Adipocyte (in vitro differentiated cells): Measurements from ENCODE around the gene ZC3H7B.
A peak's percentile ranks its signal among the peaks of the same experiment; 100 is the strongest.

Experiments used
- DNase-seq: peaks from one replicate; pipeline ENCODE4 v3.0.0-alpha.2; 2015; ENCODE audit warnings: low read depth
- H3K27me3 ChIP-seq: replicated peaks from 2 replicates; pipeline ENCODE4 v1.7.0; 2013; ENCODE audit warnings: mild to moderate bottlenecking, low read length, moderate library complexity; ENCODE audit not compliant: control insufficient read depth, insufficient read depth
- H3K36me3 ChIP-seq: 2 replicates; pipeline ENCODE4 v1.7.0; 2013; ENCODE audit warnings: low read length, mild to moderate bottlenecking, moderate library complexity; ENCODE audit not compliant: control insufficient read depth, insufficient read depth, severe bottlenecking
- H3K4me1 ChIP-seq: 2 replicates; pipeline ENCODE4 v1.7.0; 2013; ENCODE audit warnings: mild to moderate bottlenecking, low read length, moderate library complexity; ENCODE audit not compliant: control insufficient read depth, insufficient read depth
- H3K4me3 ChIP-seq: 2 replicates; pipeline ENCODE4 v1.7.0; 2013; ENCODE audit warnings: mild to moderate bottlenecking, low read length, moderate library complexity
- H3K9ac ChIP-seq: 2 replicates; pipeline ENCODE4 v1.7.0; 2013; ENCODE audit warnings: mild to moderate bottlenecking, low read length, moderate library complexity
- H3K9me3 ChIP-seq: 2 replicates; pipeline ENCODE4 v1.7.0; 2013; ENCODE audit warnings: mild to moderate bottlenecking, low read length, moderate library complexity; ENCODE audit not compliant: control insufficient read depth

Gene ZC3H7B

GRCh38 chr22:41345807-41346335 is 44.5 kb downstream of the ZC3H7B start:
- H3K4me1 ChIP-seq, result peaks cover 17% of the 10 kb centered on the region
- DNase-seq, result no peak
- H3K27me3 ChIP-seq, result no peaks in the 10 kb centered on the region
- H3K4me3 ChIP-seq, result no peak overlapping the region
- no peak overlapping the region for H3K9ac ChIP-seq
- H3K36me3 ChIP-seq, result peaks cover 73% of the 10 kb centered on the region
- no peaks in the 10 kb centered on the region for H3K9me3 ChIP-seq

- Histone ChIP-seq H3K4me3 (no peak overlapping the region), H3K9ac (no peak overlapping the region), H3K36me3 (peaks cover 79% of the 10 kb centered on the region), H3K9me3 (no peaks in the 10 kb centered on the region), H3K4me1 (peaks cover 31% of the 10 kb centered on the region), H3K27me3 (no peaks in the 10 kb centered on the region)
- DNase-seq, result no peak
Measured at GRCh38 chr22:41347066-41347859, 45.9 kb downstream of the ZC3H7B start.

GRCh38 chr22:41348964-41349484 is 47.7 kb downstream of the ZC3H7B start:
- no peaks in the 10 kb centered on the region for H3K27me3 ChIP-seq
- peaks cover 31% of the 10 kb centered on the region for H3K4me1 ChIP-seq
- H3K36me3 ChIP-seq, result peaks cover 78% of the 10 kb centered on the region
- H3K9me3 ChIP-seq, result no peaks in the 10 kb centered on the region
- H3K4me3 ChIP-seq, result no peak overlapping the region
- no peak for DNase-seq
- H3K9ac ChIP-seq, result no peak overlapping the region

GRCh38 chr22:41350087-41350486 is 48.8 kb downstream of the ZC3H7B start:
- Histone ChIP-seq H3K4me1 (peaks cover 31% of the 10 kb centered on the region), H3K9ac (peak overlapping the region; percentile 78), H3K4me3 (no peak overlapping the region), H3K27me3 (no peaks in the 10 kb centered on the region), H3K36me3 (peaks cover 82% of the 10 kb centered on the region), H3K9me3 (no peaks in the 10 kb centered on the region)
- peak; percentile 12 for DNase-seq

GRCh38 chr22:41351011-41351410 is 49.7 kb downstream of the ZC3H7B start:
- Histone ChIP-seq H3K4me3 (no peak overlapping the region), H3K9ac (peak overlapping the region; percentile 78), H3K27me3 (no peaks in the 10 kb centered on the region), H3K9me3 (no peaks in the 10 kb centered on the region), H3K36me3 (peaks cover 85% of the 10 kb centered on the region), H3K4me1 (peaks cover 31% of the 10 kb centered on the region)
- DNase-seq, result no peak

GRCh38 chr22:41352058-41352457 is 50.7 kb downstream of the ZC3H7B start:
- Histone ChIP-seq H3K9ac (no peak overlapping the region), H3K27me3 (no peaks in the 10 kb centered on the region), H3K4me3 (no peak overlapping the region), H3K9me3 (no peaks in the 10 kb centered on the region), H3K36me3 (peaks cover 85% of the 10 kb centered on the region), H3K4me1 (peaks cover 31% of the 10 kb centered on the region)
- DNase-seq, result peak; percentile 25

GRCh38 chr22:41353862-41354575 is 52.7 kb downstream of the ZC3H7B start:
- DNase-seq, result no peak
- H3K4me1 ChIP-seq, result peaks cover 31% of the 10 kb centered on the region
- no peak overlapping the region for H3K9ac ChIP-seq
- H3K36me3 ChIP-seq, result peaks cover 80% of the 10 kb centered on the region
- no peaks in the 10 kb centered on the region for H3K27me3 ChIP-seq
- no peaks in the 10 kb centered on the region for H3K9me3 ChIP-seq
- H3K4me3 ChIP-seq, result no peak overlapping the region

GRCh38 chr22:41354979-41355378 is 53.7 kb downstream of the ZC3H7B start:
- Histone ChIP-seq H3K4me3 (no peak overlapping the region), H3K9ac (no peak overlapping the region), H3K27me3 (no peaks in the 10 kb centered on the region), H3K9me3 (no peaks in the 10 kb centered on the region), H3K36me3 (peaks cover 77% of the 10 kb centered on the region), H3K4me1 (peaks cover 24% of the 10 kb centered on the region)
- no peak for DNase-seq

- DNase-seq, result no peak
- Histone ChIP-seq H3K4me1 (peaks cover 15% of the 10 kb centered on the region), H3K9ac (no peak overlapping the region), H3K4me3 (no peak overlapping the region), H3K9me3 (no peaks in the 10 kb centered on the region), H3K27me3 (no peaks in the 10 kb centered on the region), H3K36me3 (peaks cover 77% of the 10 kb centered on the region)
Measured at GRCh38 chr22:41355895-41356294, 54.6 kb downstream of the ZC3H7B start.

GRCh38 chr22:41356430-41357028 is 55.2 kb downstream of the ZC3H7B start:
- Histone ChIP-seq H3K4me1 (peaks cover 8% of the 10 kb centered on the region), H3K36me3 (peaks cover 70% of the 10 kb centered on the region), H3K9me3 (no peaks in the 10 kb centered on the region), H3K27me3 (no peaks in the 10 kb centered on the region), H3K4me3 (no peak overlapping the region), H3K9ac (no peak overlapping the region)
- no peak for DNase-seq

GRCh38 chr22:41357191-41357590 is 55.9 kb downstream of the ZC3H7B start:
- Histone ChIP-seq H3K4me1 (peaks cover 2% of the 10 kb centered on the region), H3K9me3 (no peaks in the 10 kb centered on the region), H3K36me3 (peaks cover 64% of the 10 kb centered on the region), H3K27me3 (no peaks in the 10 kb centered on the region), H3K9ac (no peak overlapping the region), H3K4me3 (no peak overlapping the region)
- DNase-seq, result no peak
